Activated B cell treated with CpG ODN at 0.5 μM for 24 hours (primary cell): Measurements from ENCODE around the gene MEMO1. TPM values are rescaled to one million over a fixed set of nuclear protein-coding genes. Genes with fewer than 3 reads are reported as not detected.

Experiments
- ATAC-seq: fragments of 200-7000 bp; cut with Tn5 transposase; one replicate; pipeline ENCODE4 v1.10.0; 2021; ENCODE audit warnings: low read depth, mild to moderate bottlenecking, moderate library complexity
- CTCF ChIA-PET: fragments of 350-600 bp; sonication (Branson Sonifier 250); formaldehyde crosslinking; loops from one replicate; lab custom pipeline; 2021; ENCODE audit warnings: antibody characterized with exemption; lab: Charles Lee
- POLR2A ChIA-PET: fragments of 350-600 bp; sonication (Branson Sonifier 250); formaldehyde crosslinking; loops from one replicate; lab custom pipeline; 2021; ENCODE audit warnings: antibody characterized with exemption; lab: Charles Lee
- DNase-seq: peaks from one replicate; pipeline ENCODE4 v3.0.0; 2022
- H3K27ac Mint-ChIP-seq: one replicate; pipeline ENCODE4 v1.8.0; 2020; ENCODE audit warnings: mixed read lengths
- H3K27me3 Mint-ChIP-seq: one replicate; pipeline ENCODE4 v1.8.0; 2021; ENCODE audit warnings: mixed read lengths
- H3K36me3 Mint-ChIP-seq: one replicate; pipeline ENCODE4 v1.8.0; 2021; ENCODE audit warnings: low read depth, mixed read lengths
- H3K4me1 Mint-ChIP-seq: one replicate; pipeline ENCODE4 v1.8.0; 2021; ENCODE audit warnings: mixed read lengths
- H3K4me3 Mint-ChIP-seq: one replicate; pipeline ENCODE4 v1.8.0; 2020; ENCODE audit warnings: mild to moderate bottlenecking, mixed read lengths
- H3K9me3 Mint-ChIP-seq: one replicate; pipeline ENCODE4 v1.8.0; 2020; ENCODE audit warnings: mixed read lengths
- intact Hi-C: fragments of 100-400 bp; cut with micrococcal nuclease; formaldehyde crosslinking; loops from one replicate; pipeline ENCODE4 v1.15.1; 2024
- total RNA-seq: library from RNA; stranded (reverse); gene quantifications from 2 replicates; pipeline ENCODE4 v1.2.3, GENCODE V29; 2022
- TF ChIP-seq, protein P1 (sequence below): fragments of 200-600 bp; IDR thresholded peaks from one replicate; pipeline ENCODE4 v1.8.0; 2022; ENCODE audit warnings: antibody characterized with exemption, mild to moderate bottlenecking

The MEMO1 gene
- total RNA-seq, 1 donor from 2014 or later: 71.6 TPM

DNA sequence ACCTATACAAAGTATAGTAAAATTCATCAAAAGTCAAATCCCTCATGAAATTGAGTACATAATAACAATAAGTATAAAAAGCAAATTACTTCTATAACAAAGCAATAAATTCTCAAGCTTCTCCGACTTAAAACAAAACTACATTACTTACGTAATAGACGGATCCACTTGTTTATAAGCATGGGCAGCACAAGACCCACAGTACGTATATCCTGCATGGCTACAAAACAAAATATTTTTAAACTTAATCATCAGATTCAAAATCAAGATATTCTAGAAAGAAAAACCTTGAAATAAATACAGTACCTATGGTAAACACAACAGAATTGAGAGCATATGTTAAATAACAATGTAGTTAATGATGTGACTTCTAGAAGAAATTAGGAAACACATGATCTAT is 78.9 kb downstream of the MEMO1 start:
- ChIA-PET POLR2A (no interaction called here), CTCF (no interaction called here)
- no peaks in the 10 kb centered on the region for H3K27me3 Mint-ChIP-seq
- ATAC-seq (no peak), DNase-seq (no peak)
- TF ChIP-seq, protein P1, sequence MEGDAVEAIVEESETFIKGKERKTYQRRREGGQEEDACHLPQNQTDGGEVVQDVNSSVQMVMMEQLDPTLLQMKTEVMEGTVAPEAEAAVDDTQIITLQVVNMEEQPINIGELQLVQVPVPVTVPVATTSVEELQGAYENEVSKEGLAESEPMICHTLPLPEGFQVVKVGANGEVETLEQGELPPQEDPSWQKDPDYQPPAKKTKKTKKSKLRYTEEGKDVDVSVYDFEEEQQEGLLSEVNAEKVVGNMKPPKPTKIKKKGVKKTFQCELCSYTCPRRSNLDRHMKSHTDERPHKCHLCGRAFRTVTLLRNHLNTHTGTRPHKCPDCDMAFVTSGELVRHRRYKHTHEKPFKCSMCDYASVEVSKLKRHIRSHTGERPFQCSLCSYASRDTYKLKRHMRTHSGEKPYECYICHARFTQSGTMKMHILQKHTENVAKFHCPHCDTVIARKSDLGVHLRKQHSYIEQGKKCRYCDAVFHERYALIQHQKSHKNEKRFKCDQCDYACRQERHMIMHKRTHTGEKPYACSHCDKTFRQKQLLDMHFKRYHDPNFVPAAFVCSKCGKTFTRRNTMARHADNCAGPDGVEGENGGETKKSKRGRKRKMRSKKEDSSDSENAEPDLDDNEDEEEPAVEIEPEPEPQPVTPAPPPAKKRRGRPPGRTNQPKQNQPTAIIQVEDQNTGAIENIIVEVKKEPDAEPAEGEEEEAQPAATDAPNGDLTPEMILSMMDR: no peak
- H3K4me1 Mint-ChIP-seq: no peaks in the 10 kb centered on the region
- H3K4me3 Mint-ChIP-seq: no peak overlapping the region
- H3K9me3 Mint-ChIP-seq: no peaks in the 10 kb centered on the region
- intact Hi-C loops: no loop called here
- peaks cover 31% of the 10 kb centered on the region for H3K36me3 Mint-ChIP-seq
- H3K27ac Mint-ChIP-seq: no peak overlapping the region

DNA sequence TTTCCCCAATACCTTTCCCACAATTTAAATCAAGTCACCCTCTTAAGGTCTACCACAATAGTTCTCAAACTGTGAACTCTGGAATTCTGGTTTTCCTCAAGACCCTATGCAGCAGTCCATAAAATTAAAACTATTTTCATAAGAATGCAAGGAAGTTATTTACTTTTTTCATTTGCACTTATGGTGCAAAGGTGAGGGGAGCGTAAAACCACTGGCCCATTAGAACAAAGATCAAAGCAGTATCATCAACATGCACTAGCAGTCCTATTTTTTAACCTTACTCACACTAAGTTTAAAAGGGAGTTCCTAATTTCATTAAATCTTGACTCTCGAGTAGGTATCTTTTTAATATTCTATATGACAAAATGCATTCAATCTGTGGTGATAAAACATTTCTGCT is 85.3 kb downstream of the MEMO1 start:
- ATAC-seq (no peak), DNase-seq (no peak)
- H3K4me1 Mint-ChIP-seq: peaks cover 12% of the 10 kb centered on the region
- TF ChIP-seq, protein P1: no peak
- ChIA-PET CTCF (no interaction called here), POLR2A (interaction anchor here (0.7 kb wide), 1 partner anchor 137 kb away, joined by 5 read pairs; no protein-coding TSS in a partner anchor)
- H3K4me3 Mint-ChIP-seq: no peak overlapping the region
- no peaks in the 10 kb centered on the region for H3K9me3 Mint-ChIP-seq
- no peak overlapping the region for H3K27ac Mint-ChIP-seq
- intact Hi-C loops: no loop called here
- H3K36me3 Mint-ChIP-seq: peaks cover 45% of the 10 kb centered on the region
- H3K27me3 Mint-ChIP-seq: no peaks in the 10 kb centered on the region

DNA sequence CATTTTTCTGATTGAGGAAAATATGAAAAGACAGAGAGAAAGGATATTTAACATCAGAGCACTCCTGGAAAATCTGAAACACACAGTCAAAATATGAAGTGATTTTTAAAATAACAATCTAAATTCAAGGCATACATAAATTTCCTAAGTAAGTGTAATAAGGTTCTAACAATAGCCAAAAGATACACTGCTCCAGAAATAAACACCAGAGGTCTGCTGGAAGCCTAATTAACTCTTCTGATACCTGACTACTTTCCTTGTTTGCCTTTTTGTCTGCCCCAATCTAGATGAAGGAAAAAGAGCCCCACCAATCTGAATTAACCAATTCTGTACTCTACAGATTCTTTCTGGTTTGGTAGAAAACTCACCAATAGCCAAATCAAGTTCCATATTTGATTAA is 87.1 kb downstream of the MEMO1 start:
- TF ChIP-seq, protein P1: no peak
- intact Hi-C loops: no loop called here
- peaks cover 12% of the 10 kb centered on the region for H3K4me1 Mint-ChIP-seq
- ATAC-seq (no peak), DNase-seq (no peak)
- H3K9me3 Mint-ChIP-seq: no peaks in the 10 kb centered on the region
- POLR2A ChIA-PET: no interaction called here
- H3K27ac Mint-ChIP-seq: no peak overlapping the region
- H3K27me3 Mint-ChIP-seq: no peaks in the 10 kb centered on the region
- H3K36me3 Mint-ChIP-seq: peaks cover 46% of the 10 kb centered on the region
- CTCF ChIA-PET: no interaction called here
- H3K4me3 Mint-ChIP-seq: no peak overlapping the region

DNA sequence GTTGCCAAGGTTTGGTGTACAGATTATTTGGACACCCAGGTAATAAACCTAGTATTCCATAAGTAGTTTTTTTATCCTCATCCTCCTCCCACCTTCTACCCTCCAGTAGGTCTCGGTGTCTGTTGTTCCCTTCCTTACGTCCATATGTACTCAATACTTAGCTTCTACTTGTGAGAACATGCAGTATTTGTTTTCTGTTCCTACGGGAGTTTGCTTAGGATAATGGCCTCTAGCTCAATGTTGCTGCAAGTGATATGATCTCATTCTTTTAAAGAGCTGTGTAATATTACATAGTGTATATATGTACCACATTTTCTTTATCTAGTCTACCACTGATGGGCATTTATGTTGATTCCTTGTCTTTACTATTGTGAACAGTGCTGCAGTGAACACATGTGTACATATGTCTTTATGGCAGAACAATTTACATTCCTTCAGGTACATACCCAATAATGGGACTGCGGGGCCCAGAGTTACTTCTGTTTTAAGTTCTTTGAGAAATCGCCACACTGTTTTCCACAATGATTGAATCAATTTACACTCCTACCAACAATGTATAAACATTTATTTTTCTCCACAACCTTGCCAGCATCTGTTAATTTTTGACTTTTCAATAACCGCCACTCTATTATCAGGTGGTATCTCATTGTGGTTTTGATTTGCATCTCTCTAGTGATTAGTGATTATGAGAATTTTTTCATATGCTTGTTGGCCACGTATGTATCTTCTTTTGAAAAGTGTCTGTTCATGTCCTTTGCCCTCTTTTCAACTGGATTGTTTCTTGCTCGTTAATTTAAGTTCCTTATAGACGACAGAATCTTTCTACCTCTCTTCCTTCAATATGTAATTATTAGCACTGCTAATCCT is 88.0 kb downstream of the MEMO1 start:
- CTCF ChIA-PET: no interaction called here

DNA sequence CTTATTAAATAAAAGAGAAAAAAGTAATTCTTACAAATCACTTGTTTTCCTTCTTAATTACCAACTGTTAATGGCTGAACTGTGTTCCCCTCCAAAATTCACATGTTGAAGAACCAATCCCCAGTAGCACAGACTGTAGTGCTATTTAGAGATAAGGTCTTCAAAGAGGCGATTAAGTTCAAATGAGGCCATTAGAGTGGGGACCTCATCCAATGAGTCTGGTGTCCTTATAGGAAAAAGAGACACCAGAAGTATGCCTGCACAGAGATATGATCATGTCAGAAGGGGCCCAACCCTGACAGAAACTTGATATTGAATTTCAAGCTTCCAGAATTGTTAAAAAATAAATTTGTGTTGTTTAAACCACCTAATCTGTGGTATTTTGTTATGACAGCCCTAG is 89.8 kb downstream of the MEMO1 start:
- POLR2A ChIA-PET: no interaction called here
- no peaks in the 10 kb centered on the region for H3K9me3 Mint-ChIP-seq
- intact Hi-C loops: no loop called here
- H3K4me1 Mint-ChIP-seq: peaks cover 12% of the 10 kb centered on the region
- TF ChIP-seq, protein P1: no peak
- peaks cover 57% of the 10 kb centered on the region for H3K36me3 Mint-ChIP-seq
- CTCF ChIA-PET: no interaction called here
- ATAC-seq (no peak), DNase-seq (no peak)
- no peaks in the 10 kb centered on the region for H3K27me3 Mint-ChIP-seq
- H3K27ac Mint-ChIP-seq: no peak overlapping the region
- H3K4me3 Mint-ChIP-seq: no peak overlapping the region

More for the DNA sequence above, 88.0 kb downstream of the MEMO1 start:
- Mint-ChIP-seq H3K36me3 (peaks cover 49% of the 10 kb centered on the region), H3K27me3 (no peaks in the 10 kb centered on the region), H3K9me3 (no peaks in the 10 kb centered on the region), H3K4me1 (peaks cover 12% of the 10 kb centered on the region), H3K27ac (no peak overlapping the region), H3K4me3 (no peak overlapping the region)
- no peak for ATAC-seq
- POLR2A ChIA-PET: no interaction called here
- intact Hi-C loops: no loop called here
- TF ChIP-seq, protein P1: no peak
- no peak for DNase-seq
